HEK293 (cell line): ENCODE measurements around the gene EFHC1.

Experiments used
- CTCF ChIP-seq: fragments of 450-650 bp; formaldehyde crosslinking; IDR thresholded peaks from 2 replicates; pipeline ENCODE4 v1.5.1; 2016; ENCODE audit warnings: missing biosample characterization, missing genetic modification characterization
- ELK4 ChIP-seq: IDR thresholded peaks from 2 replicates; pipeline ENCODE4 v1.6.1; 2011; ENCODE audit warnings: mild to moderate bottlenecking, low read depth, low read length, borderline replicate concordance
- REPIN1 ChIP-seq: fragments of 450-650 bp; formaldehyde crosslinking; IDR thresholded peaks from 2 replicates; pipeline ENCODE4 v1.5.1; 2017; ENCODE audit warnings: missing biosample characterization, missing genetic modification characterization, low read depth
- ZBTB10 ChIP-seq: fragments of 450-650 bp; formaldehyde crosslinking; IDR thresholded peaks from 2 replicates; pipeline ENCODE4 v1.5.1; 2016; ENCODE audit warnings: missing biosample characterization, missing genetic modification characterization
- ZBTB44 ChIP-seq: fragments of 450-650 bp; IDR thresholded peaks from 2 replicates; pipeline ENCODE4 v1.5.1; 2018; ENCODE audit warnings: missing biosample characterization, mild to moderate bottlenecking, missing genetic modification characterization
- ZBTB49 ChIP-seq: fragments of 450-650 bp; formaldehyde crosslinking; IDR thresholded peaks from 2 replicates; pipeline ENCODE4 v1.5.1; 2016; ENCODE audit warnings: missing biosample characterization, missing genetic modification characterization, low read depth
- ZFP3 ChIP-seq: fragments of 450-650 bp; formaldehyde crosslinking; IDR thresholded peaks from 2 replicates; pipeline ENCODE4 v1.5.1; 2016; ENCODE audit warnings: low read depth, missing biosample characterization, missing genetic modification characterization
- ZNF175 ChIP-seq: fragments of 450-650 bp; formaldehyde crosslinking; IDR thresholded peaks from 2 replicates; pipeline ENCODE4 v1.5.1; 2016; ENCODE audit warnings: missing biosample characterization, missing genetic modification characterization
- ZNF239 ChIP-seq: fragments of 450-650 bp; formaldehyde crosslinking; IDR thresholded peaks from 2 replicates; pipeline ENCODE4 v1.5.1; 2016; ENCODE audit warnings: missing biosample characterization, missing genetic modification characterization
- ZNF274 ChIP-seq, 2 experiments: fragments of 200-500 bp in 1 of 2; fragments of 450-650 bp in 1 of 2; sonication (Bioruptor generic) in 1 of 2; formaldehyde crosslinking in 1 of 2; IDR thresholded peaks; 2 replicates each; pipeline versions ENCODE4 v1.5.1 to v1.6.1; 2014 to 2016; ENCODE audit warnings: borderline replicate concordance in 1 of 2, inconsistent platforms in 1 of 2, low read length in 1 of 2, missing biosample characterization in 1 of 2, missing genetic modification characterization in 1 of 2
- ZNF292 ChIP-seq: fragments of 450-650 bp; formaldehyde crosslinking; IDR thresholded peaks from 2 replicates; pipeline ENCODE4 v1.5.1; 2016; ENCODE audit warnings: low read depth, missing biosample characterization, missing genetic modification characterization, borderline replicate concordance
- ZNF335 ChIP-seq: fragments of 450-650 bp; formaldehyde crosslinking; conservative IDR thresholded peaks from 2 replicates; pipeline ENCODE4 v1.5.1; 2016; ENCODE audit warnings: missing biosample characterization, missing genetic modification characterization
- ZNF660 ChIP-seq: fragments of 450-650 bp; IDR thresholded peaks from 2 replicates; pipeline ENCODE4 v1.5.1; 2018; ENCODE audit warnings: missing biosample characterization, mild to moderate bottlenecking, missing genetic modification characterization

GRCh38 chr6:52538252-52538900 lies 118.2 kb downstream of the EFHC1 start:
- TF ChIP-seq CTCF (tag by site-specific recombination) (no peak), ZBTB49 (tag by site-specific recombination) (no peak), ZNF175 (no peak), ZNF335 (no peak), REPIN1 (tag by site-specific recombination) (no peak), ZNF292 (tag by site-specific recombination) (no peak), ZNF274 (IDR thresholded peaks at IDR 0.05; ENCODE audit: low read length) (no peak), ZNF274 (tag by site-specific recombination; IDR thresholded peaks at IDR 0.05; ENCODE audit: borderline replicate concordance) (no peak), ZNF660 (tag by site-specific recombination) (no peak), ELK4 (no peak), ZBTB10 (tag by site-specific recombination) (no peak), ZNF239 (tag by site-specific recombination) (no peak), ZFP3 (no peak), ZBTB44 (no peak)
